Measurements from ENCODE around the gene SNX22.

The SNX22 gene

DNA sequence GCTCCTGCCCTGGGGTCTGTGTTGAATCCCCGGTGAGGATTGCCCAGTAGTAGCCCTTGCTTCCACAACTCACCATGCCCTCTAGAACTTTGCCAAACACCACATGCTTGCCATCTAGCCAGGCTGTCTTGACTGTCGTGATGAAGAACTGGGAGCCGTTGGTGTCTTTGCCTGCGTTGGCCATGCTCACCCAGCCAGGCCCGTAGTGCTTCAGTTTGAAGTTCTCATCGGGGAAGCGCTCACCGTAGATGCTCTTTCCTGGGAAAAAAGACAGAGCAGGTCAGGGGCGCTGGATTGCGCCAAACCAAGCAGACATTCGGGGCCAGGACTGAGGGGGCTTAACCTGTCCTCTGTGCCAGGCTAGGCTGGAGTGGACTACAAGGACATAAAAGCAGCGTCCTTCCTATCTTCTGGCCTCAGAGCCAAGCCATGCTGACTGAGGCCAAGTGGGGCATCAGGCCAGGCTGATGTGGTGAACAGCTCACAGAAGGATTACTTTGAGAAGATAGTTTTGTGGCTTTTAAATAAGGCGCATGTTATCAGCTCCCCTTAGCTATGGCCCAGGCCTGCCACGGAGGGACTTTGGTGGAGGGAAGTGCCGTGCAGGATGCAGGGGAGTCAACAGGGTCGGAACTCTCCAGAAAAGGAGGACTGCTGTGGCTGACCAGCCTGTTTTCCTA, 5.3 kb downstream of the SNX22 start:
- peak; percentile 38 for DNase-seq (ENCODE audit: low read depth, low spot score)

DNA sequence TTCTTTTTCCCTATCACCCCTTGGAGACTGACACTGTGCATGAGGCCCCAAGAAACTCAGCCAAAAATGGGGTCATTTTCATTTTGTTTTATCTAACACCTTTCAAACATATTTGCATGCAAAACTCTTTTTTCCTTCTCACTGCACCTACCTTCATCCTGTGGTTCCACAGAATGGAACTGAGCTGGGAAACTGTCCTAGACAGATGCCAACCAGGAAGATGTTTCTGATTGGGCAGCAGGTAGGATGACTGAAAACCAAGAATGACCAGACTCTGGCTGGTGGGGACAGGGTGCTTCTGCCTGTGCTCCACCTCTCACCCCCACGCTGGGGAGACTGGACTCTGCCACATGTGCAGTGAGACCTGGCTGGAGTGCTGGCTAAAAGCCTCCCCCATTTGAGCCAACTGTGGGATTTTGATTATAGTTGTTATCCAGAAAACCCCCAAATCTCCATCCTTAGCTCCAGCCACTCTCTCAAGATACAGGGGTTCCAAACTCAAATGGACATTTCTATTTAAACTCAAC, 6.1 kb downstream of the SNX22 start:
- no peak for DNase-seq (ENCODE audit: low read depth, low spot score)

DNA sequence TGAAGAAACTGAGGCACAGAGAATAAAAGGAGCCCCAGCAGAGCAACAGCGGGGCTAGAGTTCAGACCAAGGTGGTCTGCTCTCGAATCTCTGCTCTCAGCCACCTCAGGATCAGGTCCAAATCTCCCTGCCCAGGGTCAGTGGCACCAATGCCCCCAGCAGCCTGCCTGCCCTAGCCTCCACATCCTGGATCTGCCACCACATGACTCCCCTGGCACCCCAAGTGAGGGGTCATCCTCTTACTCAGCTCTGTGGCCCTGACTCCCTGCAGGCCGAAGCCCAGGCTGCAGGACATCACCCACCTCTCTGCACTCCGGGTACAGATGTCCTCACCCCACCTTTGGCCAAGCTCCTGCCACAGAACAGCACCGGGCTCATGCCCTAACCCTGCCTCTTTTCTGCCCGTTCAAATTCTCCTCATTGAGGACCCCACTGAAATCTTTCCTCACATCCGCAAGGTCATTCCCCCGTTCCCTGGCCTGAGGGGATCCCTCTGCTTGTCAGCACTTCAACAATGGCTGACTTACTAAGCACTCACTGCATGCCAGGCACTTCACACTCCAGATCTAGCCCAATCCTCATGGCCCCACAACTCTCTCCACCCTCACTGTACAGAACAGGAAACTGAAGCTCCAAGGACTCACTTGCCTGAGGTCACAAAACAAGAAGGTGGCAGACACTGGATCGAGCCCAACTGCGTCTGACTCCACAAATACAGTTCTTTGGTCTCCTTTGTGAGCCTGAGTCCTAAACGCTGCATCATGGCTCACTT, 7.0 kb downstream of the SNX22 start:
- DNase-seq (ENCODE audit: low read depth, low spot score): no peak

DNA sequence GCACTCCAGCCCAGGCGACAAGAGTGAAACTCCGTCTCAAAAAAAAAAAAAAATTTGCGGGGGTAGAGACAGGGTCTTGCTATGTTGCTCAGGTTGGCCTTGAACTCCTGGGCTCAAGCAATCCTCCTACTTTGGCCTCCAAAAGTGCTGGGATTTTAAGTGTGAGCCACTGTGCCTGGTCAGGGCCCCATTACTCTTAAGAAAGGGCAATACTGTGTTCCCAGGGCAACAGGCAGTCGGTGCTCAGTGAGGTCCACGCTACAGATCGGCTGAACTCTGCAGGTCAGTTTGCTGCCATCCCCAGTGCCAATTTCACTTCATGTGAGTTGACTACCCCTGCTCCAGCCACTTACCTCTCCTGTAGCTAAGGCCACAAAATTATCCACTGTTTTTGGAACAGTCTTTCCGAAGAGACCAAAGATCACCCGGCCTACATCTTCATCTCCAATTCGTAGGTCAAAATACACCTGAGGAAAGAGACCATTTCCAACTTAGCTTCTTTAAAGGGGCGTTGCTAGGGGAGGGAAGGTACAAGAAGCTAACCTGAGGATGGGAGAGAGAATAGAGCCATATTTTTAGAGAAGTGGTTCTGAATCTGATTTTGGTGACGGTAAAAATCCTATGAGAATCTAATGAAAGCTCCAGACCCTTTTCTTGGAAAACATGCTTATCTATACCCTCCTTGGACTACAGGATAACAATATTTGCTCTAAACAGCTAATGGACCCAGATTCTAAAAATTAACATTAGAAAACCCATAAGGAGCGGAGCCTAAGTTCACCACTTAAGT, 10.4 kb downstream of the SNX22 start:
- DNase-seq (ENCODE audit: low read depth, low spot score): no peak

DNA sequence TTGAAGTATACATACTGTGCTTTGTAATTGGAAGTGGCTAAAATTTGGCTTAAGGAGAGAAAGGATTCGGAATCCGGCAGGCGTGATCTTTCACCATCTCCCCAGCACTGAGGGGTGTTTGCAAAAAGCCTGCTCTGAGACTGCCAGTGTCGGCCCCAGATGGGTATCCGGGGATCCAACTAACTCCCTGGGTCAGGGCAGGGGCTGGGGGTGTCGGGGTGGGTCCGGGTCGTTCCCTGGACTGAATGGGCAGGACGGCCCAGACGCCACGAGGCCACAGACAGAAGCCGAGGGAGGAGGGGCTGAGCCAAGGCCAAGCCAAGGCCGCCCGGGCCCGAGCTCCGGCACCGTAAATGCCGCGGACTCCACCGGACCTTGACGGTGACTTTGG, 10.9 kb downstream of the SNX22 start:
- DNase-seq (ENCODE audit: low read depth, low spot score): no peak

DNA sequence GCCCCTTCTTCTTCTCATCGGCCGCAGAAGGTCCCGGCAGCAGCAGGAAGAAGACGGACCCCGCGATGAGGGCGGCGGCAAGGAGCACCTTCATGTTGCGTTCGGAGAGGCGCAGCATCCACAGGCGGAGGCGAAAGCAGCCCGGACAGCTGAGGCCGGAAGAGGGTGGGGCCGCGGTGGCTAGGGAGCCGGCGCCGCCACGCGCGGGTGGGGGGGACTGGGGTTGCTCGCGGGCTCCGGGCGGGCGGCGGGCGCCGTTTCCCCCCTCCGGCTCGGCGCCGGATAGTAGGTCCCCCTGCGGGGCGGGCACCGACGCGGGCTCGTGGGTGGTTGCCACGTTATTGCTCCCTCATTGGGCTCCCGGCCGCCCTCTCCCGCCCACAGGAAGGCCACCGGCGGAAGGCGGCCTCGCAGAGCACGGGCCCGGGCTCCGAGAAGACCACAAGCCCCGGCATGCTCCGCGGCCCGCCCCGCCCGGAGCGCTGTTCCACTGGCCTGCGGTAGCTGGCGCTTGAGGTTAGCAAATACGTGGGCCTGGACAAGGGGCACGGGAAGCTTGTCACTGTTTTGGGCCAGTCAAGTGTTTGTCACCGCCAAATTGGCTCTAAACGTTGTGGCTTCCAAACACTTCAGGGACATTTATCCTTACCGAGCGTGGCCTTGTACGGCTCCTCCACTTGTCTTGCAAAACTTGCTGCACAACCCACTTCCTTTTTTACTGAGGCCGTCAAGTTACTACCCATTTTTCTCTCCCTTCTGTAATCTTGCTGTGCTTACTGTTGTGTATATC, 11.5 kb downstream of the SNX22 start, which contains the start of gene PPIB:
TSS of gene PPIB (minus strand) at position 154 of the 790 bp plus-strand sequence. CDS start at position 118, 36 bp downstream.
- DNase-seq (ENCODE audit: low read depth, low spot score): peak; percentile 100

DNA sequence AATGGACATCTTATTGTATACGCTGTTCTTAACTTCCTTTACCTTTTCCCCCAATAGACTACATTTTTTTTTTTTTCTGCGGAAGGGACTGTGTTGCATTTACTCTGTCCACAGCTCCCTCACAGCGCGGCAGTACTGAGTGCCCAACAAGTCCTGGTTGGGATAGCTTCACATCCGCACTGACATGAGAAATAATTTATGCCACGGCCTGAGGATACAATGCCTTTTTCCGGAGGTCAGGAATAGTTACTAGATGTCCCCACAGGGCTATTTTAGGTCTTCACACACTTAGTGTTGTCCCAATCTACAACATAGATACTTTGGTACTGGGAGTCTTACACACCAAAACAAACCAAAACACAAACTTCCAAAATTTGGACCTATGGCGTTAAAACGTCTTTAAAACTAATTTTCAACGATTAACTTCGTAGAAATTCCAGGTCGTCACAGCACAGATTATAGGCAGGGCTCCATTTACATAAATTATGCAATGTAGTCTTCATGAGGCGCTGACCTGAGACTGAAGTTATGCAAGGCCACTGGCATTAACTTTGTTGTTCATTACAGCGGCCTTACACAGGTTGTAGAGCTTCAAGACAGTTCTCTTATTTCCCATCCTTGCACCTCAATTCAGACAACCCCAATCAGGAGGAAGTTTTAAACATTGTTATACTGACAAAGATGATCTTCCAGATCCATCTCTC, 12.3 kb downstream of the SNX22 start:
- no peak for DNase-seq (ENCODE audit: low read depth, low spot score)

DNA sequence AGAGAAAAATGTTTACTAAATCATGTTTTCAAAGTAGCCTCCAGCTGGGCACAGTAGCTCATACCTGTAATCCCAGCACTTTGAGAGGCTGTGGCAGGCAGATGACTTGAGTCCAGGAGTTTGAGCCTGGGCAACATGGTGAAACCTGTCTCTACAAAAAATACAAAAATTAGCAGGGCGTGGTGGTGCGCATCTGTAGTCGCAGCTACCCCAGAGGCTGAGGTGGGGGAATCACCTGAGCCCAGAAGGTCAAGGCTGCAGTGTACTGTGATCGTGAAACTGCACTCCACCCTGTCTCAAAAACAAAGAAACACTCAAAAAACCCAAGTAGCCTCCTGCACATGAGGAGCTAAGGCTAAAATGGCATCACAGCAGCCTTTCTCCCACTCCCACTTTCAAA, 12.9 kb downstream of the SNX22 start:
- no peak for DNase-seq (ENCODE audit: low read depth, low spot score)

DNA sequence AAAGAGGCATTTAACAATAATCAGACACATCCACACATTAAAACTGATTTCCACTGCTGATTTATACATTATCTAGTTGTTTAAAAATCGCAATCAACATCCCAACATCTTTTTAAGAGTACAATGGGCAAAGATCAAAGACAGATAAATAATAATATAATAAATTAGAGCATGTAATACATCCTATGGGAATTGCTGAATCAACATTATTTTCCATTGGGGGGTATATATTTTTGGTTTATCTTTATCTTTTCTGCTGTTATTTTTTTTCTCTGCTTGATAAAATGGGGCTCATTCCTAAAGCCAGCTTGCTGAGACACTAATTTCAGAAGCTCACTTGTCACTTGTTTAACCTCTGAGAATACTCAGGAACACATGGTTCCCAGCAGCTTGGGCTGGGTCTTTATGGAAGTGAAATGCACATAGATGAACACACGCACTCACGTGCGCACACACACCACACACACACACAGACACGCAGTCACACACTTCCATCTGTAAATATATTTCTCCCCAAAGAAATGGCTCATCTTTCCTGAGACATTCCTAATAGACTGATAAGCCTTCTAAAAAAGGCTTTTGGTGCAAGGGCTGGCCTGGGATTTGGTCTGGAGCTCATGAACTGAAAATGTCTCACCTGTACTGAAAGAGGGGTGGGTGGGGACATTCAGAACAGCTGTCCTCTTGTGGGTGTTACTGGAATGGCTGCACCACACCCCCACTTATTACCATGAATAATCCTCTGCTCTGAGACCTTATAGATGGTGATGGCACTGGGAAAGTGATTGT, 14.8 kb downstream of the SNX22 start:
- no peak for DNase-seq (ENCODE audit: low read depth, low spot score)

DNA sequence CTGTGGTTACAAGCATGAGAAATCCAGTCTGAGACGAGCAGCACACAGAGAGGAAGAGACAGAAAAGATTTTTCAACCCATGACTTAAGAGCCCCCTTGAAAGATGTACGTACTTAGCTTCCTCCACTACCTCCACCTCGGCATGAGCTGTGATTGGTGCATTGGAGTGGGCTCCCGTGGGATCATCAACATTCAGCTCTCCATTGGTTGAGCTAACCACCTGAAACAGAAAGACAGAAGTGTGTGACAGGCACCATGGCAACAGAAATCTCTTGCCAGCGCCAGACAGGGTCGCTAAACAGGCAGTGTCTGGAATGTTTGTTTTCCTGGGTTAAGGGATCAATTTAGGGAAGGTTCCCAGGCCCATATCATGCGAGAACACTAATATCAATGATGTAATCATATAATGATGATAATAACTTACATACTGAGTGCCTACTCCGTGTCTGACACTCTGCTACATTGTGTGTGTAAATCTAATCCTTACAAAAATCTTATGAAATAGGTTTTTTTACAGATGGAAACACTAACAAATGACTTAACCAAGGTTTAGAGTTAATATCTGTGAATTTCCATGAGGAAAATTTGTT, 28.8 kb downstream of the SNX22 start:
- DNase-seq (ENCODE audit: low read depth, low spot score): no peak

DNA sequence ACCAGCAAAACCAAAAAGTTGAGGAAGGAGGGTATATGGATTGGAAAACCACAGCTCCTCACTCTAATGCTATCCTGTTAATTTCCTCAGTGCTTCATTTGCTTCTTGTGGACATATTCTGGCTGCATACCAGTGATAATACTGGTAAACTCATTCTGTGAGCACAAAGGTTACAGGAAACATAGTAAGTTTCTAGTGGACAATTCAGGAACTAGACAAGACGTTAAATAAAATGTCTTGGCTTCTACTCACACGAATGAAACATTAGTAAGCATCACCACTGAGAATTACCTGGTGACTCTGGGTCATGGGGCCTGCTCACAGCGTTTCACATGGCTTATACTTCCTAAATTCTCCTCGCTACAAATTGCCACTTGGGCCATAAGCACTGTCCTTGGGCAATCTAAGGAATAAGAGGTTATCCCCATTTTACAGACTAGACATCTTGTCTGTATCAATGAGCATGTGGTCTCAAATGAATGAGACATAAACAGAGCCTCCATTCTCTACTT, 31.4 kb downstream of the SNX22 start:
- no peak for DNase-seq (ENCODE audit: low read depth, low spot score)

DNA sequence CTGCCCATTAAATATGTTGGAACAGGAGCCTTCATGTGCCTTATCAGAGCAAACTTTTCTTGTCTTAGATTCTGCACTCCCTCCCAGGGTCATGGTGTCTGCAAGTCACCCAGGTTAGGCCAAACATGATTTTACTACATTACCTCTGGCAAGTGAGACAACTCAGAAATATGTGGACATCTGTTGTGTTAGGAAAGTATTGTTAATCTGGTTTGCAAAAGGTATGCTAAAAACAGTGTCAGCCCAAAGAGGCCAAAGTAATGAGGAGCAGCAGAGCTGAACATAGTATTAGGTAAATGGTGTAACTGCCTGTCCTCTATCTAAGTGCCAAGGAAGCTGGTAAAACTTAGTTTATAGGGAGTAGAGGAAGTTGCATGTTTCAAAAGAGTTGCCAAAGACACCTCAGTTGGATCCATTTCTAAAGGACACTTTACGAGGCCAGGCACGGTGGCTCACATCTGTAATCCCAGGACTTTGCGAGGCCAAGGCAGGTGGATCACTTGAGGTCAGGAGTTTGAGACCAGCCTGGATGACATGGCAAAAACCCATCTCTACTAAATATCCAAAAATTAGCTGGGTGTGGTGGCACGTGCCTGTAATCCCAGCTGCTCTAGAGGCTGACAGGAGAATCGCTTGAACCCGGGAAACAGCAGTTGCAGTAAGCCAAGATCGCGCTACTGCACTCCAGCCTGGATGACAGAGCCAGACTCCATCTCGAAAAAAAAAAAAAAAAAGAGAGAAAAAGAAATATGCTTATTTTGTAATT, 33.8 kb downstream of the SNX22 start:
- DNase-seq (ENCODE audit: low read depth, low spot score): no peak

DNA sequence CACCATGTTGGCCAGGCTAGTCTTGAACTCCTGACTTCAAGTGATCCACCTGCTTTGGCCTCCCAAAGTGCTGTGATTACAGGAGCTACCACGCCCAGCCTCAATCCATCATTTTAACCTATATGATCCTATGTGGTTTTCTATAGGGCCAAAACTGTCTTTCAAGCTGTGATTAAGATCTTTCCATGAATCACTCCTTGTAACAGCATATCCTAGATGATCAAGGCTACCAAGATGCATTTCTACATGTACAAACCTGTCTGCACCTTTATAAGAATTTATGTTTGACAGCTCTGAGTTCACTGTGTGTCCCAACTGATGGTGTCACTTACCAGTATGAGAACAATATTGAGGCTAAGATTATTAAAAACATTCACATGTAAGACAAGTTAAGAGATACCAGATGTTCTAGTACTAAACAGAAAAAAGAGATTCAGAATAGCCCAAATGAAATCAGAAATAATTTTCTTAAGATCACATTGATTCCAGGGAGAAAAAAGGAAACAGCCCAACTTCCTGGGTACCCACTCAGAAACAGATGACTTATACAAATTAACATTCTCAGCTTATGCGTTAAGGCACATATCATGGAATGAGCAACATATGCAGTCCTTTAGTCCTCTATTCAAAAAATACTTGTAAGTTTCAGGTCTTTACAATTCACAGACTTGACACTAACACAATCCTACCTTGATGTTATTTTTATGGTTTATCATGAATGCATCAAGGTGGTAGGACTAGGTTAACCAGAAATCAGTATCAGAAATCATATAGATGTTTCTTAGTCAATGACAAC, 36.1 kb downstream of the SNX22 start:
- DNase-seq (ENCODE audit: low read depth, low spot score): no peak

DNA sequence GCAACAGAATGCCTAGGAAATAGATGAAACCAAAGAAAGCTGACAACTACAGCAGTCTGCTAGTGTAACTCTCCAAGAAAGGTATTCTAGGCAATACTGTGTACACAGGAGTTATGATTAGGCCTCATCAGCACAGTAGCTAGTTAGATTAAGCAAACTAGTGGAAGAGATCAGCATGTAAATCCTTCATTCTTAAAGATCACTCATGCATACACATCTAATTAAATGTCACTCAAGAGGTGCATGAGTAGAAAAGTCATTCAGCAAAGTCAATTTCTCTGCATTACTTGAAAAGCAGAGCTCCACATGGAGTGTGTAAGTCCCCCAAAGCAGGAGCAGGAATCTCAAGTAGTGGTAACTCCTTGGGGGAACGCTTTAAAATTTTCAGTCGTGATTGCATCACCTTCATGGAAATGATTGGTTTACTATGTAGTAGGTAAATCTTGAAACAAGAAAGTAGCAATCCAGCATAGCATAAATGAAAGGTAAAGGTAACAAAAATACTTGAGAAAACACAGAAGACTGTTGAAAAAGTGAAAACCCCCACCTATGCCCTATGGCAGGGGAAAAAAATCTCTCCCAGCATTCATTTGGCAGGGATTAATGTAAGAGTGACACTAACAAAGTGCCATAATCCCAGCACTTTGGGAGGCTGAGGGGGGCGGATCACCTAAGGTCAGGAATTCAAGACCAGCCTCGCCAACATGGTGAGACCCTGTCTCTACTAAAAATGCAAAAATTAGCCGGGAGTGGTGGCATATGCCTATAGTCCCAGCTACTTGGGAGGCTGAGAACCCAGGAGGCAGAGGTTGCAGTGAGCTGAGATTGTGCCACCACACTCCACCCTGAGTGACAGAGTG, 40.7 kb downstream of the SNX22 start:
- DNase-seq (ENCODE audit: low read depth, low spot score): peak; percentile 4

DNA sequence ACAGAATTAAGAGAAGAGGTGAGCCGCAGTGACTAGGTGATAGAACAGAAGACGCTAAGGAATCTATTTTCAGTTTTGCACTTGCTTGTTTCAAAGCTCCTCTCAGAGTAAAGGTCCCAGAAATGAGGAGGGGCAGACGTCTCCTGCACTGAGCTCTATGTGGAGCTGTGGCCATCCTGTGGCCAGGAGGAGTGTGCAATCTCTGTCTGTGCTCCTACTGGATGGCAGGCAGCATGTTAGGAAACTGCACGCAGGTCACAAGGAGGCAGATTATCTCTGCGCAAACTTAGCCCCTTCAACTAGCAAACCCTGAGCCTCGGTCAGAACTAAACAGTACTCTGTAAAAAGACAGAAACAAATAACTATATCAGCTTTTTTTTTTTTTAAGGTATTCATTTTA, 42.4 kb downstream of the SNX22 start:
- no peak for DNase-seq (ENCODE audit: low read depth, low spot score)

DNA sequence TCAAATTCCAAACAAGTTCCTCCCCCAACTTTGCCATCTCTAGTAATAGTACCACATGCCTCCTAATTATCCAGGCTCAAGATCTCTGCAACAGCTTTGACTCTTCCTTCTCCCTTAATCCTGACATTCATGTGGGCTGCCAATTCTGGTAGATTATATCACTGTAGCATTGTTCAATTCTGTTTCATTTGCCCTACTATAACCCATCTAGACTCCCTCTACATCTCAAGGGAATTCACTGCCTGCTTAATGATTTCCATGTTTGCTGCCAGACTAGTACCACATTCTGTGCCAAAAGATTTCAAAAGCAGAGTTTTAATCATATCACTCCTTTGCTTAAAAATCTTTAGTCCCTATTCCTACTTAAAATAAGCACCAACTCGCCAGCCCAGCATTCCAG, 45.9 kb downstream of the SNX22 start:
- DNase-seq (ENCODE audit: low read depth, low spot score): no peak

DNA sequence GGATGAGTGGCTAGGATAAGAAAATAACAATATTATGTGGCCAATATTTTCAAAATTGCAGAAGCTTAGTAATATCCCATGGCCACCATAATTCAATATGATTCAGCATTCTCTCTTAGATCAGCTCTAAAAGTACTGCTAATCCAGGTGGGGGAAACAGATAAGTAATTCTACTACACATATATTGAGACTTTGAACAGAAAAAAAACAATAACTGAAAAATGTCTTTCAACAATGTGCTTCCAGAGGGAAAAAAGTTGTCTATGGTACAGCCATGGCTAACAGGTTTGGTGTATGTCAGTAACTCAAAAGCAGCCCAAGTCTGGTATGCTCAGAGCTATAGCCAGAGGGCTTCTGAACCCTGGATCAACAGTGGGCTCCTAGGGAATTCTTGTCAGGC, 53.7 kb downstream of the SNX22 start:
- DNase-seq (ENCODE audit: low read depth, low spot score): no peak
